HepG2 (cell line): Measurements from ENCODE around the gene MFAP2. TPM values are rescaled to one million over a fixed set of nuclear protein-coding genes. Genes with fewer than 3 reads are reported as not detected.

Source experiments
- ATAC-seq: fragments of 200-7000 bp; cut with Tn5 transposase; 3 replicates; pipeline ENCODE4 v1.9.1; 2020; ENCODE audit warnings: mild to moderate bottlenecking, moderate library complexity
- BruUV-seq: library from RNA; stranded (reverse); fragments of 400-500 nt; replicated peaks from 2 replicates; lab custom pipeline; 2021; lab: Mats Ljungman, UMichigan
- CTCF ChIA-PET: fragments of 300-600 bp; formaldehyde crosslinking; extraction: SDS; loops from one replicate; lab custom pipeline; 2021; ENCODE audit warnings: low total read pairs, inconsistent platforms, low intra/inter-chr PET ratio; lab: Yijun Ruan, JAX
- POLR2A ChIA-PET: fragments of 350-600 bp; sonication (Branson Sonifier 250); formaldehyde crosslinking; loops from one replicate; lab custom pipeline; 2020; ENCODE audit warnings: antibody characterized with exemption, inconsistent platforms; lab: Yijun Ruan, JAX
- DNase-seq: peaks from one replicate; pipeline ENCODE4 v3.0.0-alpha.2; 2015; ENCODE audit warnings: low spot score
- FAIRE-seq: peaks from 3 replicates; lab custom pipeline; 2011; peaks lifted over from hg19 to GRCh38; lab: Jason Lieb, UNC
- H2AFZ ChIP-seq: one replicate; pipeline ENCODE4 v1.6.1; 2011; ENCODE audit warnings: low read length, inconsistent platforms
- H3K27ac ChIP-seq: fragments of 300-600 bp; 3 replicates; pipeline ENCODE4 v1.8.0; 2011; ENCODE audit warnings: mixed run types, mild to moderate bottlenecking, mixed read lengths, low read length, inconsistent platforms; ENCODE audit not compliant: insufficient read depth; ENCODE audit errors: extremely low read length
- H3K27me3 ChIP-seq, 2 experiments: fragments of 200-600 bp in 1 of 2; 2 replicates in 1 of 2; 3 replicates in 1 of 2; pipeline versions ENCODE4 v1.6.0 to v1.8.0; 2011; ENCODE audit warnings: low read length in 2 of 2, mild to moderate bottlenecking in 2 of 2, moderate library complexity in 2 of 2, inconsistent platforms in 1 of 2; ENCODE audit not compliant: insufficient read depth in 2 of 2, control insufficient read depth in 1 of 2
- H3K36me3 ChIP-seq, 2 experiments: fragments of 200-600 bp in 1 of 2; replicated peaks in 1 of 2; 2 replicates in 1 of 2; 3 replicates in 1 of 2; pipeline versions ENCODE4 v1.5.1 to v1.8.0; 2011; ENCODE audit warnings: low read length in 2 of 2, inconsistent platforms in 1 of 2; ENCODE audit not compliant: insufficient read depth in 2 of 2, control insufficient read depth in 1 of 2
- H3K4me1 ChIP-seq: 2 replicates; pipeline ENCODE4 v1.5.1; 2012; ENCODE audit warnings: low read length, inconsistent platforms; ENCODE audit not compliant: insufficient read depth
- H3K4me2 ChIP-seq: 2 replicates; pipeline ENCODE4 v1.6.0; 2011; ENCODE audit warnings: low read depth, low read length, inconsistent platforms
- H3K4me3 ChIP-seq, 3 experiments: fragments of 200-600 bp in 1 of 3; sonication (generic), shearing (Covaris generic) in 1 of 3; replicated peaks in 1 of 3; 2 replicates each; pipeline ENCODE4 v1.5.1; 2011 to 2016; ENCODE audit warnings: low read length in 3 of 3, inconsistent platforms in 2 of 3, low read depth in 2 of 3, mild to moderate bottlenecking in 2 of 3, control low read depth in 1 of 3, mixed read lengths in 1 of 3; ENCODE audit not compliant: insufficient read depth in 1 of 3
- H3K79me2 ChIP-seq: one replicate; pipeline ENCODE4 v1.6.1; 2011; ENCODE audit warnings: low read length, inconsistent platforms; ENCODE audit not compliant: insufficient read depth
- H3K9ac ChIP-seq: 2 replicates; pipeline ENCODE4 v1.6.0; 2011; ENCODE audit warnings: mild to moderate bottlenecking, low read depth, low read length, inconsistent platforms; ENCODE audit not compliant: insufficient read depth
- H3K9me3 ChIP-seq: 2 replicates; pipeline ENCODE4 v1.5.1; 2012; ENCODE audit warnings: mild to moderate bottlenecking, low read length
- H4K20me1 ChIP-seq: 2 replicates; pipeline ENCODE4 v1.6.0; 2011; ENCODE audit warnings: inconsistent platforms, mild to moderate bottlenecking, low read length, moderate library complexity; ENCODE audit not compliant: insufficient read depth
- JARID2 ChIP-seq: sonication (generic); formaldehyde crosslinking; IDR thresholded peaks from 2 replicates; pipeline ENCODE4 v1.8.1; 2023; ENCODE audit warnings: missing genetic modification reagents, inconsistent platforms; ENCODE audit not compliant: insufficient replicate concordance
- MEIS2 ChIP-seq: sonication (generic); formaldehyde crosslinking; IDR thresholded peaks from 2 replicates; pipeline ENCODE4 v1.9.0; 2021; ENCODE audit warnings: mild to moderate bottlenecking, missing genetic modification reagents
- RFX3 ChIP-seq: IDR thresholded peaks from 2 replicates; pipeline ENCODE4 v1.6.1; 2016; ENCODE audit warnings: missing biosample characterization, missing genetic modification reagents
- TOE1 ChIP-seq: sonication (generic); formaldehyde crosslinking; IDR thresholded peaks from 2 replicates; pipeline ENCODE4 v1.4.0; 2020; ENCODE audit warnings: mild to moderate bottlenecking, missing genetic modification reagents
- ZBTB3 ChIP-seq: sonication (generic); formaldehyde crosslinking; IDR thresholded peaks from 2 replicates; pipeline ENCODE4 v1.4.0; 2020; ENCODE audit warnings: low read depth, mild to moderate bottlenecking, moderate library complexity, missing genetic modification reagents, borderline replicate concordance
- ZMAT3 ChIP-seq: sonication (generic); formaldehyde crosslinking; conservative IDR thresholded peaks from 2 replicates; pipeline ENCODE4 v1.7.0; 2021; ENCODE audit warnings: missing genetic modification reagents
- ZNF224 ChIP-seq: sonication (generic); formaldehyde crosslinking; IDR thresholded peaks from 2 replicates; pipeline ENCODE4 v1.5.0; 2020; ENCODE audit warnings: mild to moderate bottlenecking, missing genetic modification reagents
- WGBS: methylation state at CpG from one replicate; pipeline ENCODE4 v1.1.6; 2017; ENCODE audit warnings: low lambda C conversion rate; 5-methylcytosine and 5-hydroxymethylcytosine counted together
- in situ Hi-C: cut with HindIII; loops from 2 replicates; pipeline ENCODE4 v1.10.0; 2017; ENCODE audit warnings: low pct_unique_long_range_greater_than_20kb; ENCODE audit not compliant: extremely low pct_ligation_motif_present
- intact Hi-C: fragments of 100-400 bp; cut with micrococcal nuclease; formaldehyde crosslinking; loops from one replicate; pipeline ENCODE4 v1.10.0; 2022; ENCODE audit not compliant: unreplicated experiment
- polyA plus RNA-seq, 8 experiments: library from polyadenylated mRNA; depleted of rRNA in 3 of 8; stranded (reverse) in 7 of 8; unstranded in 1 of 8; fragments of >200 nt; fragmentation: Illumina TruSeq in 4 of 8; extraction: Trizol in 4 of 8; gene quantifications; 2 replicates each; pipeline versions ENCODE4 v1.2.1 to v1.2.3, GENCODE V29; 2011 to 2016; ENCODE audit warnings: low read depth in 4 of 8, missing spikeins in 1 of 8, mixed read lengths in 1 of 8; ENCODE audit not compliant: insufficient read depth in 1 of 8
- total RNA-seq, 5 experiments: library from RNA; depleted of rRNA; stranded (reverse); fragments of >200 nt; fragmentation: Illumina TruSeq; extraction: Trizol; gene quantifications; 2 replicates each; pipeline ENCODE4 v1.2.3, GENCODE V29; 2016; ENCODE audit warnings: low read depth in 1 of 5
- TF ChIP-seq, protein P1 (sequence below), 2 experiments: fragments of 450-650 bp in 1 of 2; sonication (generic) in 1 of 2; formaldehyde crosslinking; IDR thresholded peaks; 2 replicates each; pipeline versions ENCODE4 v1.5.0 to v1.8.0; 2020 to 2022; ENCODE audit warnings: mild to moderate bottlenecking in 1 of 2, missing genetic modification reagents in 1 of 2
- TF ChIP-seq, protein P2 (sequence below): sonication (generic); formaldehyde crosslinking; IDR thresholded peaks from 2 replicates; pipeline ENCODE4 v1.8.1; 2023; ENCODE audit warnings: missing genetic modification reagents, inconsistent platforms, borderline replicate concordance

The MFAP2 gene
- total and polyA plus RNA-seq, 2 of the 13 experiments (the other 11 are each of a cell fraction or from before 2014, with no cell fraction given): 1.1 to 1.4 TPM

DNA sequence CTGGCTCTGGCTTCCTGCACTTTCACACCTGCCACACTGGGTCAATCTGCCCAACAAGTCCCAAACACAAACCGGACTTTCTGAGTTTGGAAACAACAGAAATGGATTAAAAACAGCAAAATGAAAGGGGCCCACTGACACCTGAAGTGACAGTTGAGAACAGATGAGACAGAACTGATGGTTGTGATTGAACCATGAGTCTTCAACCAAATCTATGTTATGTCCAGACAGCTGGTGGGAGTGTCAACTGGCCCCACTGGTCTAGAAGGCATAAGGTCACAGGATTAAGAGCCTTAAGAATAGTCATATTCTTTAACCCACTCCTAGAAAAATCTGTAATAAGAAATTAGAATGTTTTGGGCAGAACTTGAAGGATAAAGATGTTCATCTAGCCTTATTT lies 44.3 kb upstream of the MFAP2 start:
- no peaks in the 10 kb centered on the region for H4K20me1 ChIP-seq
- no peak overlapping the region for H2AFZ ChIP-seq
- H3K27ac ChIP-seq: no peak overlapping the region
- no TSS peak for BruUV-seq
- no peak overlapping the region for H3K4me3 ChIP-seq
- DNase-seq: no peak
- ChIA-PET POLR2A (no interaction called here), CTCF (no interaction called here)
- intact Hi-C loops: no loop called here
- H3K36me3 ChIP-seq: peaks cover 44 to 83% of the 10 kb centered on the region in 2 experiments; a peak in 4 of 5 replicates
- ATAC-seq: no peak
- no peak for FAIRE-seq
- H3K9ac ChIP-seq: no peak overlapping the region
- no peak for TF ChIP-seq MEIS2 (CRISPR knock-in tag)
- no peak for TF ChIP-seq ZMAT3 (CRISPR knock-in tag)
- TF ChIP-seq, protein P1, sequence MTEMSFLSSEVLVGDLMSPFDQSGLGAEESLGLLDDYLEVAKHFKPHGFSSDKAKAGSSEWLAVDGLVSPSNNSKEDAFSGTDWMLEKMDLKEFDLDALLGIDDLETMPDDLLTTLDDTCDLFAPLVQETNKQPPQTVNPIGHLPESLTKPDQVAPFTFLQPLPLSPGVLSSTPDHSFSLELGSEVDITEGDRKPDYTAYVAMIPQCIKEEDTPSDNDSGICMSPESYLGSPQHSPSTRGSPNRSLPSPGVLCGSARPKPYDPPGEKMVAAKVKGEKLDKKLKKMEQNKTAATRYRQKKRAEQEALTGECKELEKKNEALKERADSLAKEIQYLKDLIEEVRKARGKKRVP (CRISPR knock-in tag; IDR thresholded peaks at IDR 0.05): no peak
- TF ChIP-seq TOE1 (CRISPR knock-in tag): no peak
- no peak for TF ChIP-seq RFX3 (CRISPR knock-in tag)
- no peak for TF ChIP-seq JARID2
- no peak for TF ChIP-seq ZBTB3 (CRISPR knock-in tag)
- TF ChIP-seq, protein P2, sequence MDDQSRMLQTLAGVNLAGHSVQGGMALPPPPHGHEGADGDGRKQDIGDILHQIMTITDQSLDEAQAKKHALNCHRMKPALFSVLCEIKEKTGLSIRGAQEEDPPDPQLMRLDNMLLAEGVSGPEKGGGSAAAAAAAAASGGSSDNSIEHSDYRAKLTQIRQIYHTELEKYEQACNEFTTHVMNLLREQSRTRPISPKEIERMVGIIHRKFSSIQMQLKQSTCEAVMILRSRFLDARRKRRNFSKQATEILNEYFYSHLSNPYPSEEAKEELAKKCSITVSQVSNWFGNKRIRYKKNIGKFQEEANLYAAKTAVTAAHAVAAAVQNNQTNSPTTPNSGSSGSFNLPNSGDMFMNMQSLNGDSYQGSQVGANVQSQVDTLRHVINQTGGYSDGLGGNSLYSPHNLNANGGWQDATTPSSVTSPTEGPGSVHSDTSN (CRISPR knock-in tag): no peak
- TF ChIP-seq ZNF224 (CRISPR knock-in tag): no peak
- 100% methylated on average over 1 of the region's 1 CpG for WGBS
- in situ Hi-C loops: no loop called here
- H3K4me1 ChIP-seq: no peaks in the 10 kb centered on the region
- no peaks in the 10 kb centered on the region for H3K27me3 ChIP-seq
- no peaks in the 10 kb centered on the region for H3K79me2 ChIP-seq
- no peaks in the 10 kb centered on the region for H3K9me3 ChIP-seq
- no peak overlapping the region for H3K4me2 ChIP-seq
